ENCODE data around the gene USP49.

Gene USP49

DNA sequence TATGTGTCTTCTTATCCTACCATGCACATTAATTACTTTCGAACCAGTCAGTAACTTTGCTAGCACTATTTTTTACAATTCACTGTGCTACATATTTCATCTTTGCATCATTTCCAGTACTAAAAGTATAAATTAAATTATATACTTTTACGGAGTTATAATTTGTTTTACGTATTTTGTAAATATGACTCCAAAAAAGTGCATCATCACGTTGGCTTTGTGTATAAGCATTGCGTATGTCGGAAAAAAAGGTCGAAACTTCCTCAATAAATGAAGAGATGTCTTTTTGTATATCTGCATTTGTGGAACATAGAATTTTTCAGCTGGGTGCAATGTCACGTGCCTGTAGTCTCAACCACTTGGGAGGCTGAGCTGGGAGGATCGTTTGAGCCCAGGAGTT, 52.0 kb downstream of the USP49 start:
- no peak overlapping the region for H2AK5ac ChIP-seq (ENCODE audit: low read length, severe bottlenecking)
- H2BK15ac ChIP-seq (ENCODE audit: low read depth, poor library complexity, severe bottlenecking): no peak overlapping the region
- H3K9me3 ChIP-seq (ENCODE audit: control insufficient read depth, low read length): no peaks in the 10 kb centered on the region
- H3K18ac ChIP-seq (ENCODE audit: low read depth in 1 of 2, low read length in 2 of 2): no peak overlapping the region
- H3K36me3 ChIP-seq (ENCODE audit: control insufficient read depth in 1 of 2, insufficient read depth in 2 of 2, low read depth in 1 of 2, low read length in 2 of 2): peaks cover 0 to under 1% of the 10 kb centered on the region in 2 experiments
- H3K4me3 ChIP-seq (ENCODE audit: insufficient read depth in 1 of 2, low read depth in 1 of 2, low read length in 2 of 2): no peak overlapping the region
- H3K9ac ChIP-seq (ENCODE audit: low read length): no peak overlapping the region
- H3K4me1 ChIP-seq (ENCODE audit: control insufficient read depth, insufficient read depth, low read depth, low read length): no peaks in the 10 kb centered on the region
- no peak overlapping the region for H2BK5ac ChIP-seq (ENCODE audit: low read depth, low read length, poor library complexity, severe bottlenecking)
- H2AFZ ChIP-seq (ENCODE audit: low read depth, low read length): no peak overlapping the region
- no peak overlapping the region for H3K14ac ChIP-seq (ENCODE audit: low read length in 2 of 2)
- DNase-seq: no peak
- no peak overlapping the region for H3K23ac ChIP-seq (ENCODE audit: low read length in 2 of 2)
- H2BK120ac ChIP-seq (ENCODE audit: low read depth, low read length): no peak overlapping the region
- 96% methylated on average over 8 of the region's 9 CpGs for WGBS
- no peak overlapping the region for H2BK12ac ChIP-seq (ENCODE audit: low read length in 2 of 2)
- H3K4me2 ChIP-seq (ENCODE audit: low read length, poor library complexity, severe bottlenecking): no peak overlapping the region
- H3K79me1 ChIP-seq (replicated peaks; ENCODE audit: low read length, poor library complexity, severe bottlenecking): peaks cover 4% of the 10 kb centered on the region
- H3K27me3 ChIP-seq (ENCODE audit: control insufficient read depth in 1 of 2, insufficient read depth in 1 of 2, low read length in 2 of 2): no peaks in the 10 kb centered on the region
- no peak overlapping the region for H3K27ac ChIP-seq (ENCODE audit: low read length, poor library complexity, severe bottlenecking)
- no peak overlapping the region for H4K91ac ChIP-seq (ENCODE audit: low read length)
- H3K4ac ChIP-seq (ENCODE audit: low read depth in 1 of 2, low read length in 2 of 2): no peak overlapping the region
- no peak overlapping the region for H4K8ac ChIP-seq (ENCODE audit: low read length)

GRCh38 chr6:41840326-41840725, 54.8 kb downstream of the USP49 start:
- Histone ChIP-seq H3K27ac (ENCODE audit: low read length, poor library complexity, severe bottlenecking) (no peak overlapping the region), H4K91ac (ENCODE audit: low read length) (no peak overlapping the region), H3K27me3 (ENCODE audit: control insufficient read depth in 1 of 2, insufficient read depth in 1 of 2, low read length in 2 of 2) (no peaks in the 10 kb centered on the region), H2AK5ac (ENCODE audit: low read length, severe bottlenecking) (no peak overlapping the region), H3K9me3 (ENCODE audit: control insufficient read depth, low read length) (no peaks in the 10 kb centered on the region), H3K23ac (ENCODE audit: low read length in 2 of 2) (no peak overlapping the region), H3K9ac (ENCODE audit: low read length) (no peak overlapping the region), H3K36me3 (ENCODE audit: control insufficient read depth in 1 of 2, insufficient read depth in 2 of 2, low read depth in 1 of 2, low read length in 2 of 2) (no peaks in the 10 kb centered on the region), H3K4ac (ENCODE audit: low read depth in 1 of 2, low read length in 2 of 2) (no peak overlapping the region), H2BK5ac (ENCODE audit: low read depth, low read length, poor library complexity, severe bottlenecking) (no peak overlapping the region), H3K14ac (ENCODE audit: low read length in 2 of 2) (no peak overlapping the region), H3K4me3 (ENCODE audit: insufficient read depth in 1 of 2, low read depth in 1 of 2, low read length in 2 of 2) (no peak overlapping the region), H2AFZ (ENCODE audit: low read depth, low read length) (no peak overlapping the region), H3K4me1 (ENCODE audit: control insufficient read depth, insufficient read depth, low read depth, low read length) (no peaks in the 10 kb centered on the region), H2BK120ac (ENCODE audit: low read depth, low read length) (no peak overlapping the region), H4K8ac (ENCODE audit: low read length) (no peak overlapping the region), H3K18ac (ENCODE audit: low read depth in 1 of 2, low read length in 2 of 2) (no peak overlapping the region), H3K79me1 (replicated peaks; ENCODE audit: low read length, poor library complexity, severe bottlenecking) (peaks cover 5% of the 10 kb centered on the region), H3K4me2 (ENCODE audit: low read length, poor library complexity, severe bottlenecking) (no peak overlapping the region), H2BK12ac (ENCODE audit: low read length in 2 of 2) (no peak overlapping the region), H2BK15ac (ENCODE audit: low read depth, poor library complexity, severe bottlenecking) (no peak overlapping the region)
- 100% methylated on average over 1 of the region's 4 CpGs for WGBS
- DNase-seq: no peak

DNA sequence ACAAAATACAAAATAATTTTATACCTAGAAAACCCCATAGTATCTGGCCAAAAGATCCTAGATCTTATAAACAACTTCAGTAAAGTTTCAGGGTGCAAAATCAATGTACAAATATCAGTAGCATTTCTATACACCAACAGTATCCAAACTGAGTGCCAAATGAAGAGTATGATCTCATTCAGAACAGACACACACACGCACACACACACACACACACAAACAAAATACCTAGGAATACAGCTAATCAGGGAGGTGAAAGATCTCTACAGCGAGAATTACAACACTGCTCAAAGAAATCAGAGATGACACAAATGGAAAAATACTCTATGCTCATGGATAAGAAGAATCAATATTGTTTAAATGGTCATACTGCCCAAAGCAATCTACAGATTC, 58.5 kb downstream of the USP49 start:
- no peaks in the 10 kb centered on the region for H3K4me1 ChIP-seq (ENCODE audit: control insufficient read depth, insufficient read depth, low read depth, low read length)
- H2AK5ac ChIP-seq (ENCODE audit: low read length, severe bottlenecking): no peak overlapping the region
- no peaks in the 10 kb centered on the region for H3K36me3 ChIP-seq (ENCODE audit: control insufficient read depth in 1 of 2, insufficient read depth in 2 of 2, low read depth in 1 of 2, low read length in 2 of 2)
- H2AFZ ChIP-seq (ENCODE audit: low read depth, low read length): no peak overlapping the region
- H2BK120ac ChIP-seq (ENCODE audit: low read depth, low read length): no peak overlapping the region
- H4K8ac ChIP-seq (ENCODE audit: low read length): no peak overlapping the region
- H4K91ac ChIP-seq (ENCODE audit: low read length): no peak overlapping the region
- H3K4ac ChIP-seq (ENCODE audit: low read depth in 1 of 2, low read length in 2 of 2): no peak overlapping the region
- peaks cover 4% of the 10 kb centered on the region for H3K79me1 ChIP-seq (replicated peaks; ENCODE audit: low read length, poor library complexity, severe bottlenecking)
- H2BK15ac ChIP-seq (ENCODE audit: low read depth, poor library complexity, severe bottlenecking): no peak overlapping the region
- no peak overlapping the region for H3K27ac ChIP-seq (ENCODE audit: low read length, poor library complexity, severe bottlenecking)
- no peak overlapping the region for H3K4me3 ChIP-seq (ENCODE audit: insufficient read depth in 1 of 2, low read depth in 1 of 2, low read length in 2 of 2)
- no peaks in the 10 kb centered on the region for H3K9me3 ChIP-seq (ENCODE audit: control insufficient read depth, low read length)
- no peak overlapping the region for H2BK5ac ChIP-seq (ENCODE audit: low read depth, low read length, poor library complexity, severe bottlenecking)
- H3K18ac ChIP-seq (ENCODE audit: low read depth in 1 of 2, low read length in 2 of 2): no peak overlapping the region
- 67% methylated on average over 1 of the region's 2 CpGs for WGBS
- DNase-seq: peak; percentile 39
- H2BK12ac ChIP-seq (ENCODE audit: low read length in 2 of 2): no peak overlapping the region
- H3K14ac ChIP-seq (ENCODE audit: low read length in 2 of 2): no peak overlapping the region
- no peak overlapping the region for H3K4me2 ChIP-seq (ENCODE audit: low read length, poor library complexity, severe bottlenecking)
- no peak overlapping the region for H3K9ac ChIP-seq (ENCODE audit: low read length)
- H3K27me3 ChIP-seq (ENCODE audit: control insufficient read depth in 1 of 2, insufficient read depth in 1 of 2, low read length in 2 of 2): no peaks in the 10 kb centered on the region
- H3K23ac ChIP-seq (ENCODE audit: low read length in 2 of 2): no peak overlapping the region

- Histone ChIP-seq H3K27me3 (ENCODE audit: control insufficient read depth in 1 of 2, insufficient read depth in 1 of 2, low read length in 2 of 2) (no peaks in the 10 kb centered on the region), H3K79me1 (replicated peaks; ENCODE audit: low read length, poor library complexity, severe bottlenecking) (peaks cover 4% of the 10 kb centered on the region), H2BK12ac (ENCODE audit: low read length in 2 of 2) (no peak overlapping the region), H2BK120ac (ENCODE audit: low read depth, low read length) (no peak overlapping the region), H3K9me3 (ENCODE audit: control insufficient read depth, low read length) (no peaks in the 10 kb centered on the region), H3K9ac (ENCODE audit: low read length) (no peak overlapping the region), H3K4me1 (ENCODE audit: control insufficient read depth, insufficient read depth, low read depth, low read length) (no peaks in the 10 kb centered on the region), H3K27ac (ENCODE audit: low read length, poor library complexity, severe bottlenecking) (no peak overlapping the region), H3K4me2 (ENCODE audit: low read length, poor library complexity, severe bottlenecking) (no peak overlapping the region), H2AFZ (ENCODE audit: low read depth, low read length) (no peak overlapping the region), H3K36me3 (ENCODE audit: control insufficient read depth in 1 of 2, insufficient read depth in 2 of 2, low read depth in 1 of 2, low read length in 2 of 2) (no peaks in the 10 kb centered on the region), H2BK5ac (ENCODE audit: low read depth, low read length, poor library complexity, severe bottlenecking) (no peak overlapping the region), H4K8ac (ENCODE audit: low read length) (no peak overlapping the region), H3K4me3 (ENCODE audit: insufficient read depth in 1 of 2, low read depth in 1 of 2, low read length in 2 of 2) (no peak overlapping the region), H3K14ac (ENCODE audit: low read length in 2 of 2) (no peak overlapping the region), H3K23ac (ENCODE audit: low read length in 2 of 2) (no peak overlapping the region), H2AK5ac (ENCODE audit: low read length, severe bottlenecking) (no peak overlapping the region), H3K18ac (ENCODE audit: low read depth in 1 of 2, low read length in 2 of 2) (no peak overlapping the region), H4K91ac (ENCODE audit: low read length) (no peak overlapping the region), H3K4ac (ENCODE audit: low read depth in 1 of 2, low read length in 2 of 2) (no peak overlapping the region), H2BK15ac (ENCODE audit: low read depth, poor library complexity, severe bottlenecking) (no peak overlapping the region)
- DNase-seq: peak; percentile 10
- WGBS: 97% methylated on average over 4 of the region's 5 CpGs
Observed at GRCh38 chr6:41836022-41836659, 59.0 kb downstream of the USP49 start.
